GM12875 (cell line): ENCODE results near the gene BANF1.

Experiments
- H3K4me3 ChIP-seq: one replicate; pipeline ENCODE4 v1.5.1; 2011; ENCODE audit warnings: low read depth, low read length, control low read depth
- CTCF ChIP-seq: IDR thresholded peaks from 2 replicates; pipeline ENCODE4 v1.5.1; 2011; ENCODE audit warnings: low read depth, mild to moderate bottlenecking, control low read depth, inconsistent platforms, low read length, moderate library complexity, borderline replicate concordance; ENCODE audit not compliant: insufficient read depth

BANF1 gene

GRCh38 chr11:65972116-65972515 lies 30.2 kb upstream of the BANF1 start:
- no peak overlapping the region for H3K4me3 ChIP-seq
- TF ChIP-seq CTCF, result no peak

- TF ChIP-seq CTCF, result no peak
- no peak overlapping the region for H3K4me3 ChIP-seq
These were observed 28.7 kb upstream of the BANF1 start for GRCh38 chr11:65973439-65974110.

- no peak for TF ChIP-seq CTCF
- no peak overlapping the region for H3K4me3 ChIP-seq
These were observed 26.5 kb upstream of the BANF1 start for GRCh38 chr11:65975771-65976170.

GRCh38 chr11:65976216-65977176 lies 25.8 kb upstream of the BANF1 start:
- TF ChIP-seq CTCF, result no peak

GRCh38 chr11:65977621-65978390 lies 24.5 kb upstream of the BANF1 start:
- no peak overlapping the region for H3K4me3 ChIP-seq

More at GRCh38 chr11:65976216-65977176, 25.8 kb upstream of the BANF1 start:
- H3K4me3 ChIP-seq, result no peak overlapping the region

More at GRCh38 chr11:65977621-65978390, 24.5 kb upstream of the BANF1 start:
- TF ChIP-seq CTCF, result no peak
